ENCODE results near the gene PPTC7. TPM values are rescaled to one million over a fixed set of nuclear protein-coding genes. Genes with fewer than 3 reads are reported as not detected.

The PPTC7 gene
- total and polyA plus RNA-seq, 2 of the 13 experiments (the other 11 are each of a cell fraction or from before 2014, with no cell fraction given) = 4.8 to 12.3 TPM

GRCh38 chr12:110613771-110614684 is 30.9 kb upstream of the PPTC7 start, which contains the start of gene TCTN1 (continued):
- TF ChIP-seq TEAD3 (CRISPR knock-in tag; optimal IDR thresholded peaks at IDR 0.05; ENCODE audit: borderline replicate concordance) (no peak), ZNF138 (CRISPR knock-in tag; IDR thresholded peaks at IDR 0.05; ENCODE audit: low read depth) (no peak), ZNF276 (CRISPR knock-in tag; IDR thresholded peaks at IDR 0.05; ENCODE audit: low read depth) (no peak), MYNN (CRISPR knock-in tag; IDR thresholded peaks at IDR 0.05; ENCODE audit: low read depth) (0 out of 2 replicates have a peak, but pooled peaks have one; percentile 49), PHF8 (CRISPR knock-in tag; IDR thresholded peaks at IDR 0.05) (peak; percentile 96), ZNF841 (CRISPR knock-in tag; IDR thresholded peaks at IDR 0.05; ENCODE audit: borderline replicate concordance) (no peak), PRDM15 (CRISPR knock-in tag; IDR thresholded peaks at IDR 0.05) (peak; percentile 47; the same call in 1 of the 2 replicates), ZBTB38 (CRISPR knock-in tag; IDR thresholded peaks at IDR 0.05) (peak; percentile 53; the same call in 1 of the 2 replicates), FUBP1 (CRISPR knock-in tag; IDR thresholded peaks at IDR 0.05; ENCODE audit: borderline replicate concordance) (no peak), RARG (CRISPR knock-in tag; IDR thresholded peaks at IDR 0.05; ENCODE audit: low read depth) (no peak), ZNF75D (CRISPR knock-in tag; IDR thresholded peaks at IDR 0.05; ENCODE audit: borderline replicate concordance) (no peak), ZNF451 (CRISPR knock-in tag; IDR thresholded peaks at IDR 0.05) (peak; percentile 80; the same call in 1 of the 2 replicates)
